WTC11 (cell line): ENCODE measurements around the gene SRPRA. TPM values are rescaled to one million over a fixed set of nuclear protein-coding genes. Genes with fewer than 3 reads are reported as not detected.

Experiments used
- ATAC-seq: fragments of 200-7000 bp; cut with Tn5 transposase; 2 replicates; pipeline ENCODE4 v1.10.0; 2021; ENCODE audit warnings: mild to moderate bottlenecking, moderate library complexity
- CTCF ChIA-PET: fragments of 300-600 bp; sonication (Branson Sonifier 250); formaldehyde crosslinking; loops from one replicate; lab custom pipeline; 2021; ENCODE audit warnings: antibody characterized with exemption; lab: Charles Lee
- POLR2A ChIA-PET: fragments of 350-600 bp; sonication (Branson Sonifier 250); formaldehyde crosslinking; loops from one replicate; lab custom pipeline; 2021; ENCODE audit warnings: antibody characterized with exemption; lab: Charles Lee
- DNase-seq: peaks from one replicate; pipeline ENCODE4 v3.0.0; 2021; ENCODE audit warnings: low spot score
- H3K27ac Mint-ChIP-seq: 2 replicates; pipeline ENCODE4 v1.8.0; 2021; ENCODE audit warnings: mixed read lengths
- H3K27me3 Mint-ChIP-seq: 2 replicates; pipeline ENCODE4 v1.8.0; 2021; ENCODE audit warnings: low read depth, mild to moderate bottlenecking, moderate library complexity, mixed read lengths
- H3K36me3 Mint-ChIP-seq: 2 replicates; pipeline ENCODE4 v1.8.0; 2021; ENCODE audit warnings: mixed read lengths
- H3K4me1 Mint-ChIP-seq: 2 replicates; pipeline ENCODE4 v1.8.0; 2022; ENCODE audit warnings: mixed read lengths
- H3K4me3 Mint-ChIP-seq: 2 replicates; pipeline ENCODE4 v1.8.0; 2021; ENCODE audit warnings: mild to moderate bottlenecking, moderate library complexity, mixed read lengths
- H3K9me3 Mint-ChIP-seq: 2 replicates; pipeline ENCODE4 v1.8.0; 2021; ENCODE audit warnings: mixed read lengths
- AFF4 ChIP-seq: sonication (generic); formaldehyde crosslinking; IDR thresholded peaks from 2 replicates; pipeline ENCODE4 v1.8.1; 2023; ENCODE audit warnings: mild to moderate bottlenecking, missing genetic modification reagents, borderline replicate concordance
- ATF2 ChIP-seq: sonication (generic); formaldehyde crosslinking; IDR thresholded peaks from 2 replicates; pipeline ENCODE4 v1.8.1; 2022; ENCODE audit warnings: low read depth, missing genetic modification reagents, borderline replicate concordance
- NFYB ChIP-seq: sonication (generic); formaldehyde crosslinking; conservative IDR thresholded peaks from 2 replicates; pipeline ENCODE4 v1.8.0; 2022; ENCODE audit warnings: low read depth, missing genetic modification reagents
- RORB ChIP-seq: fragments of 250-450 bp; sonication (Bioruptor Pico); IDR thresholded peaks from 2 replicates; pipeline ENCODE4 v1.9.0; 2021; ENCODE audit warnings: mild to moderate bottlenecking
- SMAD3 ChIP-seq: sonication (generic); formaldehyde crosslinking; IDR thresholded peaks from 2 replicates; pipeline ENCODE4 v1.8.0; 2022; ENCODE audit warnings: missing genetic modification reagents, mild to moderate bottlenecking, borderline replicate concordance
- STAT6 ChIP-seq: sonication (generic); formaldehyde crosslinking; conservative IDR thresholded peaks from 2 replicates; pipeline ENCODE4 v1.8.1; 2023; ENCODE audit warnings: mild to moderate bottlenecking, low read depth, missing genetic modification reagents, moderate library complexity
- ZBTB43 ChIP-seq: sonication (generic); formaldehyde crosslinking; IDR thresholded peaks from 2 replicates; pipeline ENCODE4 v1.8.1; 2023; ENCODE audit warnings: mild to moderate bottlenecking, missing genetic modification reagents
- ZNF121 ChIP-seq: sonication (generic); formaldehyde crosslinking; IDR thresholded peaks from 2 replicates; pipeline ENCODE4 v1.8.0; 2023; ENCODE audit warnings: missing genetic modification reagents
- ZNF232 ChIP-seq: sonication (generic); formaldehyde crosslinking; IDR thresholded peaks from 2 replicates; pipeline ENCODE4 v1.8.0; 2022; ENCODE audit warnings: mild to moderate bottlenecking, missing genetic modification reagents
- ZNF281 ChIP-seq: sonication (generic); formaldehyde crosslinking; IDR thresholded peaks from 2 replicates; pipeline ENCODE4 v1.8.0; 2023; ENCODE audit warnings: mild to moderate bottlenecking, missing genetic modification reagents
- ZNF425 ChIP-seq: fragments of 250-450 bp; sonication (Bioruptor Pico); conservative IDR thresholded peaks from 2 replicates; pipeline ENCODE4 v1.9.0; 2021; ENCODE audit warnings: mild to moderate bottlenecking
- total RNA-seq: library from RNA; stranded (reverse); gene quantifications from 3 replicates; pipeline ENCODE4 v1.2.3, GENCODE V29; 2021

SRPRA gene
- total RNA-seq, 1 experiment from 2014 or later = 64.7 TPM

GRCh38 chr11:126308271-126308671 is 39.6 kb upstream of the SRPRA start (continued):
- no peak for TF ChIP-seq ZNF281
- TF ChIP-seq ZBTB43 = no peak
- no peak for TF ChIP-seq ZNF425 (CRISPR knock-in tag)
- TF ChIP-seq ATF2 (CRISPR knock-in tag) = no peak
- TF ChIP-seq ZNF121 = no peak
- TF ChIP-seq ZNF232 = no peak
- no peak for TF ChIP-seq RORB
- no peak for TF ChIP-seq NFYB (CRISPR knock-in tag)
- TF ChIP-seq SMAD3 (CRISPR knock-in tag) = no peak
- TF ChIP-seq, all 79 proteins: peak for 0

GRCh38 chr11:126307706-126308105 is 39.0 kb upstream of the SRPRA start:
- peaks cover 21% of the 10 kb centered on the region for H3K4me1 Mint-ChIP-seq
- H3K27me3 Mint-ChIP-seq = no peaks in the 10 kb centered on the region
- H3K27ac Mint-ChIP-seq = no peak overlapping the region
- peaks cover 24% of the 10 kb centered on the region for H3K36me3 Mint-ChIP-seq
- ATAC-seq = 0 out of 2 replicates have a peak, but pooled peaks have one; percentile 2
- CTCF ChIA-PET = interaction anchor here (0.9 to 2.0 kb wide), 7 partner anchors 21 to 173 kb away, joined by 3 to 12 read pairs (median 3); no protein-coding TSS in a partner anchor
- peak; percentile 55 for DNase-seq
- H3K4me3 Mint-ChIP-seq = no peak overlapping the region
- no peaks in the 10 kb centered on the region for H3K9me3 Mint-ChIP-seq
- TF ChIP-seq STAT6 (CRISPR knock-in tag) (no peak), ZNF121 (0 out of 2 replicates have a peak, but pooled peaks have one; percentile 41), AFF4 (no peak)
- POLR2A ChIA-PET = interaction anchor here (1.0 kb wide), 1 partner anchor 109 kb away, joined by 3 read pairs; no protein-coding TSS in a partner anchor
